Activated T-cell treated with anti-CD3 and anti-CD28 coated beads, Interleukin-2, amount 50 U/mL, for 24 hours (primary cell): ENCODE results near the gene AHCYL2.
"Not testable (repeated sequence)": the region's sequence is repeated elsewhere in the genome, so short reads cannot be mapped to it uniquely, and the experiment has no call there.

Source experiments
- DNase-seq: peaks from one replicate; pipeline ENCODE4 v3.0.0-alpha.2; 2020
- H3K27ac Mint-ChIP-seq: 2 replicates; pipeline ENCODE4 v1.8.0; 2020; ENCODE audit warnings: mild to moderate bottlenecking, mixed read lengths
- H3K27me3 Mint-ChIP-seq: 2 replicates; pipeline ENCODE4 v1.8.0; 2020; ENCODE audit warnings: mixed read lengths
- H3K36me3 Mint-ChIP-seq: 2 replicates; pipeline ENCODE4 v1.8.0; 2020; ENCODE audit warnings: low read depth, mixed read lengths
- H3K4me1 Mint-ChIP-seq: 2 replicates; pipeline ENCODE4 v1.8.0; 2020; ENCODE audit warnings: low read depth, mixed read lengths
- H3K4me3 Mint-ChIP-seq: 2 replicates; pipeline ENCODE4 v1.8.0; 2020; ENCODE audit warnings: mild to moderate bottlenecking, moderate library complexity, mixed read lengths
- H3K9me3 Mint-ChIP-seq: 2 replicates; pipeline ENCODE4 v1.8.0; 2020; ENCODE audit warnings: mixed read lengths

Gene AHCYL2

DNA sequence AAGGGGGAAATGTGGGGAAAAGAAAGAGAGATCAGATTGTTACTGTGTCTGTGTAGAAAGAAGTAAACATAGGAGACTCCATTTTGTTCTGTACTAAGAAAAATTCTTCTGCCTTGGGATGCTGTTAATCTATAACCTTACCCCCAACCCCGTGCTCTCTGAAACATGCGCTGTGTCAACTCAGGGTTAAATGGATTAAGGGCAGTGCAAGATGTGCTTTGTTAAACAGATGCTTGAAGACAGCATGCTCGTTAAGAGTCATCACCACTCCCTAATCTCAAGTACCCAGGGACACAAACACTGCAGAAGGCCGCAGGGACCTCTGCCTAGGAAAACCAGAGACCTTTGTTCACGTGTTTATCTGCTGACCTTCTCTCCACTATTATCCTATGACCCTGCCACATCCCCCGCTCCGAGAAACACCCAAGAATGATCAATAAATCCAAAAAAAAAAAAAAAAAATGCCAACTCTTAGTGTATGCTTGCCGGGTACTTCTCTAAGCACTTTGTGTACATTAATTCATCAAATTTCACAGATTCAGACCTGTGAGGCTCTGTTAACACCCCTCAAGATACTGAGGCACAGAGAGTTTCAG lies 7.9 kb upstream of the AHCYL2 start:
- H3K36me3 Mint-ChIP-seq, H3K27me3 Mint-ChIP-seq, H3K9me3 Mint-ChIP-seq, DNase-seq, H3K4me1 Mint-ChIP-seq, H3K27ac Mint-ChIP-seq, H3K4me3 Mint-ChIP-seq: not testable (repeated sequence)

- Mint-ChIP-seq H3K27me3 (peaks cover 4% of the 10 kb centered on the region), H3K9me3 (no peaks in the 10 kb centered on the region), H3K4me1 (peaks cover 11% of the 10 kb centered on the region), H3K27ac (no peak overlapping the region), H3K4me3 (no peak overlapping the region), H3K36me3 (no peaks in the 10 kb centered on the region)
- DNase-seq, result peak; percentile 82
Observed at GRCh38 chr7:129218514-129219062, 6.2 kb upstream of the AHCYL2 start.

GRCh38 chr7:129219166-129219565 lies 5.7 kb upstream of the AHCYL2 start:
- not testable (repeated sequence) for H3K4me3 Mint-ChIP-seq, H3K9me3 Mint-ChIP-seq

GRCh38 chr7:129222064-129222463 lies 2.8 kb upstream of the AHCYL2 start:
- Mint-ChIP-seq H3K27ac (peak overlapping the region; percentile 58), H3K4me3 (peak overlapping the region; percentile 18)
- DNase-seq, result no peak

More at GRCh38 chr7:129219166-129219565, 5.7 kb upstream of the AHCYL2 start:
- H3K4me1 Mint-ChIP-seq, result peaks cover 13% of the 10 kb centered on the region
- not testable (repeated sequence) for DNase-seq, H3K27me3 Mint-ChIP-seq, H3K36me3 Mint-ChIP-seq, H3K27ac Mint-ChIP-seq

DNA sequence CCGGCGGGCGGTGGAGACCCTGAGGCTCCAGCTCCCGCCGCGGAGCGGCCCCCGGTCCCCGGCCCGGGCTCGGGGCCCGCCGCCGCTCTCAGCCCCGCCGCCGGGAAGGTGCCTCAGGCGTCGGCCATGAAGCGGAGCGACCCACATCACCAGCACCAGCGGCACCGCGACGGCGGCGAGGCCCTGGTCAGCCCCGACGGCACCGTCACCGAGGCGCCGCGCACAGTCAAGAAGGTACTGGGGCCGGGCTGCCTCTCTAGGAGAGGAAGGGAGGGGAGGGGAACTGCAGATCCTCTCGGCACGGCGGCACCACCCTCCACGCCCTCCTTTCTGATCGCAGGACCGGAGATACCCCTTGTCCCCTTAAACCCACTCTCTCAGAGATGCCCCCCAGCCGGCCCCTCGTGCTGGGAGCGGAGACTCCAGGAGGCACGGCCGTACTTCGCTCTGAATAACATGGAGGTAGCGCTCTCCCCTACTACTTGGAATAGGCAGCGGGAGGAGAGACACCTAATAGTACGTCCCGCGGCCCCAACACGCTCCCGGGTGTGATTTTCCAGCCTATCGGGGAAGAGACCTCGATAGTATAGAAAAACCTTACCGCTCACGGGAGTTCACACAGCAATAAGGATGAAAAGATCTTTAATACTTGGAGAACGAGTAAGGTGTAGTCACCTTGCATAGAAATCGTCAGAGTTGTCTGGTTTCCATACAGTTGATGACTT lies 538 bp downstream of the AHCYL2 start:
- peak overlapping the region; percentile 88 for H3K4me3 Mint-ChIP-seq
- H3K27me3 Mint-ChIP-seq, result no peaks in the 10 kb centered on the region
- H3K4me1 Mint-ChIP-seq, result peaks cover 31% of the 10 kb centered on the region
- no peaks in the 10 kb centered on the region for H3K9me3 Mint-ChIP-seq
- H3K27ac Mint-ChIP-seq, result peak overlapping the region; percentile 80
- peaks cover 5% of the 10 kb centered on the region for H3K36me3 Mint-ChIP-seq
- DNase-seq, result peak; percentile 78

More at GRCh38 chr7:129222064-129222463, 2.8 kb upstream of the AHCYL2 start:
- Mint-ChIP-seq H3K9me3 (no peaks in the 10 kb centered on the region), H3K36me3 (peaks cover 5% of the 10 kb centered on the region), H3K27me3 (peaks cover 4% of the 10 kb centered on the region), H3K4me1 (peaks cover 28% of the 10 kb centered on the region)

DNA sequence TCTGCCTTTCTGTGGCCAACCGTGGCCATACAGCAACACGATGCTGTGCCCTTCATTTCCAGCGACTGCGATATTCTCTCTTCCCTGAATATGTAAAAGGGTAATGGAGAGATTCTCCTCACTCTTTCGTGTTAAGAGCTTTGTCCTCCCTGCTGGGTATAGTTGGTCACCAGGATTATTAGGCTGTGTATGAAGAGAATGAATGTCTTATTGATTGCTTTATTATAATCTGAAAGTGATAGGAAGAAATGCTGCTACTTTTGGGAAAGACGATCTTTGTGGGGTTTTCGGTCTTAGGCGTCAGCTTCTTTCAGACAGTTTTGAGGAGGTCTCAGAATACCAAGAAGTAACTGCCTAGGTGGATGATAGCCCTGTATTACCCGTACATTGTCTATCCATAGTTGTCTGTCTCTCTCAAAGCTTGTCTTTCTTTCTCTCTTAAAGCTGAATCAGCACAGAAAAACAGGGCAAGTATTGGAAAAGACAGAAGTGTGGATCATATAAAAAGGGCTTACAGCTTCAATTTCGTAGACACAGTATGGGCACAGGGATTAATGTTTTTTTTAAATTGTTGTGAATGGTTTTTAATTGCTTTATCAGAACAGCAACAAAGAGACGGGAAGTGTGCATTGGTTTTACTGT lies 1.2 kb downstream of the AHCYL2 start:
- DNase-seq, result no peak
- Mint-ChIP-seq H3K27me3 (no peaks in the 10 kb centered on the region), H3K4me1 (peaks cover 31% of the 10 kb centered on the region), H3K36me3 (peaks cover 5% of the 10 kb centered on the region), H3K9me3 (no peaks in the 10 kb centered on the region), H3K27ac (peak overlapping the region; percentile 80), H3K4me3 (peak overlapping the region; percentile 88)

DNA sequence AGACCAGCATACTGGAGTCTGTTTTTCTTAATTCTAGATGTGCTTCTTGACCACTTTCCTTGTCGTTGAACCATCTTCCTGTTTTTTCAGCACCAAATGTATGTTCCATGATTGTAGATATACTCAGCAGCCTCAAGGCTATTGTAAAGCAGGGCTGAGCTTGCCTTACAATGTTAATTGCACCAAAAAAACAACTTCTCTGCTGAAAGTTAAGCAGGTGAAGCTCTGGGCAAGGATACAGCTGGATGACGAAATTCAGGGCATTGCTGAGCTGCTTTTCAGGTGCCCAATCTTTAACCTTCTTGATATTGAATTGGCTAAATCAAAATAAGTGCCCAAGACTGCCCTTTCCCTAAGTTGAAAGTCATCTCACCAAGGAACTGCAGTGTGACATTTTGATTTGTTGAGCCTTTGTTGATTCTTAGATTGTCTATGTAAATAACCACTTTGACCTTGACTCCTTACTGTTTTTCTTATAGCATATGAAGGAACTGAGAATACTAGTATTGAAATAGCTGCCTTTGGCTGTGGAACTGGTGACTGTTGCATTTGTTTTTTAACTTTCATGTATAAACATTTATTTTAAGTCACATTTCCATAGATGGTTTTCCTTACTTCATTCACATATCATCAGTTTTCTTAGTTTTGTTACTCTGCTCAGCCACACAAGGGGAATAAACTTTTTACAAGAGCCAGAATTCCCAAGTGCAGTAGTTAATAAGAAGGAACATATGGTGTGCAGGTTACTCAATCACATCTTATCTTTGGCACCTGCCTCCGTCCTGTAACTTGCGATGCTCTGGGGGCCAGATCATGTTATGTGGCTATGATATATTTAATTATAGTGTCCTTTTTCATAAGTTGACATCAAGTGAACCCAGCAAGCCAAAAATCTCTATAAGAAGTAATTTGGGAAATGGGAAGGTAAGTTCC lies 3.1 kb downstream of the AHCYL2 start:
- Mint-ChIP-seq H3K4me3 (no peak overlapping the region), H3K36me3 (peaks cover 5% of the 10 kb centered on the region), H3K4me1 (peaks cover 24% of the 10 kb centered on the region), H3K27me3 (no peaks in the 10 kb centered on the region), H3K27ac (no peak overlapping the region), H3K9me3 (no peaks in the 10 kb centered on the region)
- no peak for DNase-seq

DNA sequence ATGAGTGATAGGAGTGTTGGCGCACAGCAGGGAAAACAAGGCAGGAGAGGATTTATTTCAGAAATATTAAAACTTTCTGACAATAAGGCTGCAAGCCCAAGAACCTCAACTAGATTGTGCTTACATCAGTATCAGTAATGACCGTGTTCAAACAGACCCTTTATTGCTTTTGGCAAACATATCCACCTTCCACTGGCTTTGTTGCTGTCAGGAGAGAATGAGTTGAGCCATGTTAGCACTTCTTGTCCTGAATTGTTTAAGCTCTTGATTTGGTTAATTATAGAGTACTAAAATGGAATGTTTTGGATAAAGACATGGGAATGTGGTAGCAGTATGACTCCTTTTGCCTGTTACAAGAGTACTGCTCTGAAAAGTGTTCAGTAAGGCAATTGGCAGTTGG lies 3.8 kb downstream of the AHCYL2 start:
- no peak for DNase-seq
- Mint-ChIP-seq H3K9me3 (no peaks in the 10 kb centered on the region), H3K4me1 (peaks cover 24% of the 10 kb centered on the region), H3K36me3 (peaks cover 5% of the 10 kb centered on the region), H3K27ac (no peak overlapping the region), H3K27me3 (no peaks in the 10 kb centered on the region), H3K4me3 (no peak overlapping the region)

- Mint-ChIP-seq H3K27me3 (no peaks in the 10 kb centered on the region), H3K4me1 (peaks cover 7% of the 10 kb centered on the region), H3K4me3 (no peak overlapping the region), H3K27ac (no peak overlapping the region), H3K9me3 (no peaks in the 10 kb centered on the region), H3K36me3 (peaks cover 3% of the 10 kb centered on the region)
- no peak for DNase-seq
Observed at GRCh38 chr7:129231666-129232065, 6.8 kb downstream of the AHCYL2 start.

- Mint-ChIP-seq H3K36me3 (peaks cover 5% of the 10 kb centered on the region), H3K27me3 (no peaks in the 10 kb centered on the region), H3K27ac (no peak overlapping the region), H3K4me1 (peaks cover 11% of the 10 kb centered on the region), H3K9me3 (no peaks in the 10 kb centered on the region), H3K4me3 (no peak overlapping the region)
- no peak for DNase-seq
Observed at GRCh38 chr7:129238546-129238945, 13.7 kb downstream of the AHCYL2 start.

DNA sequence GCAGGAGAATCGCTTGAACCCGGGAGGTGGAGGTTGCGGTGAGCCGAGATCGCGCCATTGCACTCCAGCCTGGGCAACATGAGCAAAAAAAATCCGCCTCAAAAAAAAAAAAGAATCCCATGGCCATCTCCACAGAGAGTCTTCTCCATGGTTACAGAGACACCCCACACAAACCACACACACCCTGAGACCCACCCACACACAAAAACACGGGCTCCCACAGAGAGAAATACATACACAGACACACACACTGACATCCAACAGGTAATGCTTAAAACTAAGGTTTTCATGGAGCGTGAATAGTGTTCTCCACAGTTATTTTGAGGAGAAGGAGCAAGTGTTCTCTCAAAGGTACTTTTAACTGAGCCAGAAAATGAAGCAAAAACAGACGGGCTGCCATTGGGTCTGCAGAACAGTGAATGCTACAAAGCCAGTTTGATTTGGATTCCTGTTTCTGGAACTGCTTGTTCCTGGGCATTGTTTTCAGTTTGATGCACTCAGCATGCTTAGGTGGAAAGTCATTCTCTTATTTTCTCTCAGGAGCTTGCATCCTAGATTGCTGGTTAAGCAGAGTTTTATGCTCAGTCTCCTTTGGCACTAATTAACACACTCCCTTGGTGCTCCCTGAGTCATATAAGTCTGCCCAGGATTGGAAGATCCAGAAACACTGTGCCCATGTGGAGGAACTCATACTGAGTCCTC lies 15.4 kb downstream of the AHCYL2 start:
- no peak overlapping the region for H3K4me3 Mint-ChIP-seq
- no peaks in the 10 kb centered on the region for H3K9me3 Mint-ChIP-seq
- DNase-seq, result no peak
- peaks cover 10% of the 10 kb centered on the region for H3K36me3 Mint-ChIP-seq
- no peaks in the 10 kb centered on the region for H3K27me3 Mint-ChIP-seq
- no peak overlapping the region for H3K27ac Mint-ChIP-seq
- H3K4me1 Mint-ChIP-seq, result peaks cover 11% of the 10 kb centered on the region

- no peak for DNase-seq
- H3K27me3 Mint-ChIP-seq, result no peaks in the 10 kb centered on the region
- no peaks in the 10 kb centered on the region for H3K9me3 Mint-ChIP-seq
- H3K4me1 Mint-ChIP-seq, result peaks cover 11% of the 10 kb centered on the region
- H3K27ac Mint-ChIP-seq, result no peak overlapping the region
- H3K36me3 Mint-ChIP-seq, result peaks cover 14% of the 10 kb centered on the region
- H3K4me3 Mint-ChIP-seq, result no peak overlapping the region
Observed at GRCh38 chr7:129244220-129244619, 19.4 kb downstream of the AHCYL2 start.

DNA sequence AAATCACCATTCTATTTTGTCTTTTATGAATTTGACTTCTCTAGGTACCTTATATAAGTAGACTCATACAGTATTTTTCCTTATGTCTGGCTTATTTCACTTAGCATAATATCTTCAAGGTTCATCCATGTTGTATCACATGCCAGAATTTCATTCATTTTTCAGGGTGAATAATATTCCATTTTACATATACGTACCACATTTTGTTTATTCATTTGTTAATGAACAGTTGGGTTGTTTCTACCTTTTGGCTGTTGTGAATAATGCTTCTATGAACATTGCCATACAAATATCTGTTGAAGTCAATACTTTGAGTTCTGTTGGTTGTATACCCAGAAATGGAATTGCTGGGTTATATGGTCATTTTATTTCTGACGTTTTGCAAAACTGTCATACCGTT lies 20.7 kb downstream of the AHCYL2 start:
- Mint-ChIP-seq H3K27ac (no peak overlapping the region), H3K9me3 (no peaks in the 10 kb centered on the region), H3K4me3 (no peak overlapping the region), H3K27me3 (no peaks in the 10 kb centered on the region), H3K4me1 (peaks cover 7% of the 10 kb centered on the region), H3K36me3 (peaks cover 14% of the 10 kb centered on the region)
- DNase-seq, result no peak

DNA sequence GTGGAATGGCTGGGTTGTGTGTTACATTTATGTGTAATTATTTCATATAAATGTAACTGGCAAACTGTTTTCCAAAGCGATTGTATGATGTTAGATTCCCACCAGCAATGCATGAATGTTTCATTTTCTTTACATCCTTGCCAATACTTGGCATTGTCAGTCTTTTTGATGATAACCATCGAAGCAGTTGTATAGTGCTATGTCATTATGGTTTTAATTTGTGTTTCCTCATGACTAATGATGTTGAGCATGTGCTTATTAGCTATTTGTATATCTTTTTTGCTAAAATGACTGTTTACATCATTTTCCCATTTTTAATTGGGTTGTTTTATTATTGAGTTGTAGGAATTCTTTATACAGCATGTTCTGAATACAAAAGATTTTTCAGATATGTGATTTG lies 22.3 kb downstream of the AHCYL2 start:
- no peak overlapping the region for H3K27ac Mint-ChIP-seq
- H3K4me1 Mint-ChIP-seq, result peaks cover 8% of the 10 kb centered on the region
- no peaks in the 10 kb centered on the region for H3K9me3 Mint-ChIP-seq
- DNase-seq, result no peak
- peaks cover 14% of the 10 kb centered on the region for H3K36me3 Mint-ChIP-seq
- H3K4me3 Mint-ChIP-seq, result no peak overlapping the region
- no peaks in the 10 kb centered on the region for H3K27me3 Mint-ChIP-seq
